Astrocyte (in vitro differentiated cells and primary cell): ENCODE results near the gene PPIA.

Experiments
- EZH2 ChIP-seq: IDR thresholded peaks from 2 replicates; pipeline ENCODE4 v1.6.1; 2012; ENCODE audit warnings: mild to moderate bottlenecking, low read length, inconsistent platforms; ENCODE audit not compliant: insufficient read depth
- TF ChIP-seq, protein P1 (sequence below): IDR thresholded peaks from 2 replicates; pipeline ENCODE4 v1.5.1; 2011; ENCODE audit warnings: low read depth, mild to moderate bottlenecking, inconsistent platforms, low read length, moderate library complexity; ENCODE audit not compliant: insufficient read depth

DNA sequence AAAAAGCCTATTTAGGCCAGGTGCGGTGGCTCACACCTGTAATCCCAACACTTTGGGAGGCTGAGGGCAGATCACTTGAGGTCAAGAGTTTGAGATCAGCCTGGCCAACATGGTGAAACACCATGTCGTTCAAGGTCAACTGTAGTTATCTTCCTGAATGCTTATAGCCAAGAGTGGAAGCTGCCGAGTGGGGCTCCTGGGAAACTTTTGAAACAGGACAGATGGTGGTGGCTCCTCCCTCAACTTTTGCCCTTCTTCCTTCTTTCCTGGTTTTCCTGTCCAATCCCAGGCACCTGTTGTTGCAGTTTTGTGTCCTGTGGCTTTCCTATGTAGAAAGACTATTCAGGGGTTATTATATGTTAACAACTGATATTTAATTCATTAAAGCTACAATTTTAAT is 8.7 kb upstream of the PPIA start:
- TF ChIP-seq, protein P1, sequence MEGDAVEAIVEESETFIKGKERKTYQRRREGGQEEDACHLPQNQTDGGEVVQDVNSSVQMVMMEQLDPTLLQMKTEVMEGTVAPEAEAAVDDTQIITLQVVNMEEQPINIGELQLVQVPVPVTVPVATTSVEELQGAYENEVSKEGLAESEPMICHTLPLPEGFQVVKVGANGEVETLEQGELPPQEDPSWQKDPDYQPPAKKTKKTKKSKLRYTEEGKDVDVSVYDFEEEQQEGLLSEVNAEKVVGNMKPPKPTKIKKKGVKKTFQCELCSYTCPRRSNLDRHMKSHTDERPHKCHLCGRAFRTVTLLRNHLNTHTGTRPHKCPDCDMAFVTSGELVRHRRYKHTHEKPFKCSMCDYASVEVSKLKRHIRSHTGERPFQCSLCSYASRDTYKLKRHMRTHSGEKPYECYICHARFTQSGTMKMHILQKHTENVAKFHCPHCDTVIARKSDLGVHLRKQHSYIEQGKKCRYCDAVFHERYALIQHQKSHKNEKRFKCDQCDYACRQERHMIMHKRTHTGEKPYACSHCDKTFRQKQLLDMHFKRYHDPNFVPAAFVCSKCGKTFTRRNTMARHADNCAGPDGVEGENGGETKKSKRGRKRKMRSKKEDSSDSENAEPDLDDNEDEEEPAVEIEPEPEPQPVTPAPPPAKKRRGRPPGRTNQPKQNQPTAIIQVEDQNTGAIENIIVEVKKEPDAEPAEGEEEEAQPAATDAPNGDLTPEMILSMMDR = no peak
- TF ChIP-seq EZH2 = no peak
